MCF 10A (cell line): ENCODE measurements around the gene GSTT2. TPM values are rescaled to one million over a fixed set of nuclear protein-coding genes. Genes with fewer than 3 reads are reported as not detected.

Experiments used
- BruUV-seq: library from RNA; stranded (reverse); fragments of 400-500 nt; replicated peaks from 2 replicates; lab custom pipeline; 2021; lab: Mats Ljungman, UMichigan
- CTCF ChIA-PET: fragments of 300-600 bp; sonication (Branson Sonifier 250); formaldehyde crosslinking; extraction: SDS; loops from one replicate; lab custom pipeline; 2021; ENCODE audit warnings: antibody characterized with exemption, inconsistent platforms; lab: Yijun Ruan, JAX
- POLR2A ChIA-PET: fragments of 300-600, 350-650 bp; sonication (Branson Sonifier 250); formaldehyde crosslinking; extraction: SDS; loops from one replicate; lab custom pipeline; 2020; ENCODE audit warnings: antibody characterized with exemption, inconsistent platforms; lab: Yijun Ruan, JAX
- DNase-seq: peaks from one replicate; pipeline ENCODE4 v3.0.0-alpha.2; 2018; ENCODE audit not compliant: unreplicated experiment
- H3K27ac Mint-ChIP-seq: one replicate; pipeline ENCODE4 v1.8.0; 2022; ENCODE audit warnings: mild to moderate bottlenecking, low read depth, mixed read lengths; ENCODE audit not compliant: unreplicated experiment
- H3K27me3 Mint-ChIP-seq: one replicate; pipeline ENCODE4 v1.8.0; 2022; ENCODE audit warnings: mixed read lengths; ENCODE audit not compliant: insufficient read depth, unreplicated experiment
- H3K36me3 Mint-ChIP-seq: one replicate; pipeline ENCODE4 v1.8.0; 2022; ENCODE audit warnings: mild to moderate bottlenecking, moderate library complexity, mixed read lengths; ENCODE audit not compliant: insufficient read depth, unreplicated experiment
- H3K4me1 Mint-ChIP-seq: one replicate; pipeline ENCODE4 v1.8.0; 2022; ENCODE audit warnings: mixed read lengths; ENCODE audit not compliant: insufficient read depth, unreplicated experiment
- H3K4me3 Mint-ChIP-seq: one replicate; pipeline ENCODE4 v1.8.0; 2022; ENCODE audit warnings: mild to moderate bottlenecking, moderate library complexity, mixed read lengths; ENCODE audit not compliant: unreplicated experiment
- H3K9me3 Mint-ChIP-seq: one replicate; pipeline ENCODE4 v1.8.0; 2022; ENCODE audit warnings: mixed read lengths; ENCODE audit not compliant: unreplicated experiment
- intact Hi-C: fragments of 100-400 bp; cut with micrococcal nuclease; formaldehyde crosslinking; loops from 2 replicates; pipeline ENCODE4 v1.14.1; 2022
- total RNA-seq: library from RNA; stranded (reverse); gene quantifications from 2 replicates; pipeline ENCODE4 v1.2.3, GENCODE V29; 2022
- TF ChIP-seq, protein P1 (sequence below): fragments of 200-600 bp; IDR thresholded peaks from one replicate; pipeline ENCODE4 v1.8.0; 2022; ENCODE audit warnings: antibody characterized with exemption, mild to moderate bottlenecking; ENCODE audit not compliant: unreplicated experiment

The GSTT2 gene
- total RNA-seq, 1 experiment from 2014 or later: not detected

GRCh38 chr22:24026056-24026455, 46.1 kb downstream of the GSTT2 start:
- Mint-ChIP-seq H3K4me3 (no peak overlapping the region), H3K36me3 (peaks cover 5% of the 10 kb centered on the region), H3K27me3 (no peaks in the 10 kb centered on the region), H3K9me3 (peaks cover 8% of the 10 kb centered on the region), H3K27ac (no peak overlapping the region), H3K4me1 (no peaks in the 10 kb centered on the region)
- ChIA-PET POLR2A (interaction anchor here (1.3 to 2.2 kb wide), 2 partner anchors 10 to 16 kb away, joined by 4 to 9 read pairs; partner anchors contain the start of gene CABIN1), CTCF (no interaction called here)
- no peak for DNase-seq
- TF ChIP-seq, protein P1, sequence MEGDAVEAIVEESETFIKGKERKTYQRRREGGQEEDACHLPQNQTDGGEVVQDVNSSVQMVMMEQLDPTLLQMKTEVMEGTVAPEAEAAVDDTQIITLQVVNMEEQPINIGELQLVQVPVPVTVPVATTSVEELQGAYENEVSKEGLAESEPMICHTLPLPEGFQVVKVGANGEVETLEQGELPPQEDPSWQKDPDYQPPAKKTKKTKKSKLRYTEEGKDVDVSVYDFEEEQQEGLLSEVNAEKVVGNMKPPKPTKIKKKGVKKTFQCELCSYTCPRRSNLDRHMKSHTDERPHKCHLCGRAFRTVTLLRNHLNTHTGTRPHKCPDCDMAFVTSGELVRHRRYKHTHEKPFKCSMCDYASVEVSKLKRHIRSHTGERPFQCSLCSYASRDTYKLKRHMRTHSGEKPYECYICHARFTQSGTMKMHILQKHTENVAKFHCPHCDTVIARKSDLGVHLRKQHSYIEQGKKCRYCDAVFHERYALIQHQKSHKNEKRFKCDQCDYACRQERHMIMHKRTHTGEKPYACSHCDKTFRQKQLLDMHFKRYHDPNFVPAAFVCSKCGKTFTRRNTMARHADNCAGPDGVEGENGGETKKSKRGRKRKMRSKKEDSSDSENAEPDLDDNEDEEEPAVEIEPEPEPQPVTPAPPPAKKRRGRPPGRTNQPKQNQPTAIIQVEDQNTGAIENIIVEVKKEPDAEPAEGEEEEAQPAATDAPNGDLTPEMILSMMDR: no peak
- intact Hi-C loops: no loop called here
- BruUV-seq: no TSS peak

DNA sequence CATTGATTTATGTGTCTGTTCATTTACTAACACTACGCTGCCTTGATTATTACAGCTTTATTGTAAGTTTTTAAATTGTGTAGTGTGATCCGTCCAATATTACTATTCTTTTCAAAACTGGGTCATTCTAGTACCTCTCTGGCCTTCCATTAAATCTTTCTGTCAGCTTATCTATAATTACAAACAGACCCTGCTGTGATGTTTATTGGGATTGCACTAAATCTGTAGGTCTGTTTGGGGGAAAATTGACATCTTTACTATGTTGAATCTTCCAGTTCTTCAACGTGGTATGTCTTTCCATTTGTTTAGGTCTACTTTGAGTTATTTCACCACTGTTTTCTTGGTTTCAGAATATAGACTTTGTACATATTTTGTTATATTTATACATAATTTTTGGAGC, 46.8 kb downstream of the GSTT2 start:
- H3K4me1 Mint-ChIP-seq: no peaks in the 10 kb centered on the region
- ChIA-PET CTCF (interaction anchor here (0.6 kb wide), 1 partner anchor 221 kb away, joined by 4 read pairs; no protein-coding TSS in a partner anchor), POLR2A (interaction anchor here (1.3 to 2.2 kb wide), 2 partner anchors 9 to 16 kb away, joined by 4 to 9 read pairs; partner anchors contain the start of gene CABIN1)
- H3K4me3 Mint-ChIP-seq: no peak overlapping the region
- no peak overlapping the region for H3K27ac Mint-ChIP-seq
- peaks cover 5% of the 10 kb centered on the region for H3K36me3 Mint-ChIP-seq
- H3K27me3 Mint-ChIP-seq: no peaks in the 10 kb centered on the region
- BruUV-seq: no TSS peak
- TF ChIP-seq, protein P1: no peak
- intact Hi-C loops: no loop called here
- peaks cover 8% of the 10 kb centered on the region for H3K9me3 Mint-ChIP-seq
- DNase-seq: no peak

GRCh38 chr22:24027389-24027975, 47.5 kb downstream of the GSTT2 start:
- H3K4me3 Mint-ChIP-seq: no peak overlapping the region
- POLR2A ChIA-PET: interaction anchor here (2.2 kb wide), 1 partner anchor 17 kb away, joined by 9 read pairs; the partner anchor contains the start of gene CABIN1
- DNase-seq: no peak
- TF ChIP-seq, protein P1: no peak
- H3K27ac Mint-ChIP-seq: no peak overlapping the region
- no peaks in the 10 kb centered on the region for H3K27me3 Mint-ChIP-seq
- H3K36me3 Mint-ChIP-seq: peaks cover 5% of the 10 kb centered on the region
- H3K9me3 Mint-ChIP-seq: peaks cover 8% of the 10 kb centered on the region
- intact Hi-C loops: no loop called here
- no TSS peak for BruUV-seq
- H3K4me1 Mint-ChIP-seq: no peaks in the 10 kb centered on the region
- CTCF ChIA-PET: interaction anchor here (0.6 kb wide), 1 partner anchor 220 kb away, joined by 4 read pairs; no protein-coding TSS in a partner anchor

DNA sequence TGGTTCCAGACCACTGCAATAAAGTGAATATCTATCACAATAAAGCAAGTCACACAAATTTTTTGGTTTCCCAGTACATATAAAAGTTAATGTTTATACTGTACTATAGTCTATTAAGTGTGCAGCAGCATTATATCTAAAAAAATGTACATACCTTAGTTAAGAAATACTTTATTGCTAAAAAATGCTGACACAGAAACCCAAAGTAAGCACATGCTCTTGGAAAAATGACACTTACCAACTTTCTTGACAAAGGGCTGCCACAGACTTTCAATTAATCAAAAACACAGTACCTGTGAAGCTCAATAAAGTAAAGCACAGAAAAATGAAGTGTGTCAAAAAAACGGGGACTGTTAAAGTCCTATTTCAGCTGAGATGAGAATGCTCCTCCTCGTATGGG, 48.1 kb downstream of the GSTT2 start:
- ChIA-PET CTCF (no interaction called here), POLR2A (no interaction called here)
- intact Hi-C loops: no loop called here
- no TSS peak for BruUV-seq
- DNase-seq: no peak
- TF ChIP-seq, protein P1: no peak
- no peaks in the 10 kb centered on the region for H3K27me3 Mint-ChIP-seq
- H3K9me3 Mint-ChIP-seq: peaks cover 8% of the 10 kb centered on the region
- no peaks in the 10 kb centered on the region for H3K4me1 Mint-ChIP-seq
- H3K27ac Mint-ChIP-seq: no peak overlapping the region
- H3K36me3 Mint-ChIP-seq: peaks cover 5% of the 10 kb centered on the region
- H3K4me3 Mint-ChIP-seq: no peak overlapping the region
